Measurements from ENCODE around the gene HIC1. TPM values are rescaled to one million over a fixed set of nuclear protein-coding genes. Genes with fewer than 3 reads are reported as not detected.

The HIC1 gene
- total RNA-seq, 1 donor: 18.5 TPM

- H3K9me3 ChIP-seq (ENCODE audit: low read depth, low read length): no peaks in the 10 kb centered on the region
- H4K20me1 ChIP-seq (ENCODE audit: insufficient read depth, low read length): no peaks in the 10 kb centered on the region
- TF ChIP-seq CTCF (IDR thresholded peaks at IDR 0.05; ENCODE audit: extremely low read depth, low read depth, low read length): no peak
- no peaks in the 10 kb centered on the region for H3K79me2 ChIP-seq (ENCODE audit: insufficient read depth, low read length)
- no peaks in the 10 kb centered on the region for H3K27me3 ChIP-seq (ENCODE audit: insufficient read depth, low read length)
- H3K27ac ChIP-seq (ENCODE audit: low read depth, low read length): peak overlapping the region; percentile 89
- peaks cover 3% of the 10 kb centered on the region for H3K36me3 ChIP-seq (ENCODE audit: insufficient read depth, low read length)
- peak overlapping the region; percentile 59 for H3K4me3 ChIP-seq (ENCODE audit: insufficient read depth, low read length)
- peak; percentile 75 for DNase-seq (ENCODE audit: insufficient read length, low spot score, missing footprints)
- H2AFZ ChIP-seq (ENCODE audit: low read length): peak overlapping the region; percentile 1
- peak overlapping the region; percentile 82 for H3K4me2 ChIP-seq (ENCODE audit: insufficient read depth, low read length)
- H3K4me1 ChIP-seq (ENCODE audit: insufficient read depth, low read length): peaks cover 49% of the 10 kb centered on the region
Observed at GRCh38 chr17:2089021-2089422, 34.1 kb downstream of the HIC1 start.

- peaks cover 3% of the 10 kb centered on the region for H3K36me3 ChIP-seq (ENCODE audit: insufficient read depth, low read length)
- peak overlapping the region; percentile 59 for H3K4me3 ChIP-seq (ENCODE audit: insufficient read depth, low read length)
- no peak overlapping the region for H2AFZ ChIP-seq (ENCODE audit: low read length)
- peak overlapping the region; percentile 82 for H3K4me2 ChIP-seq (ENCODE audit: insufficient read depth, low read length)
- H3K27me3 ChIP-seq (ENCODE audit: insufficient read depth, low read length): no peaks in the 10 kb centered on the region
- no peak for TF ChIP-seq CTCF (IDR thresholded peaks at IDR 0.05; ENCODE audit: extremely low read depth, low read depth, low read length)
- H3K9me3 ChIP-seq (ENCODE audit: low read depth, low read length): no peaks in the 10 kb centered on the region
- no peaks in the 10 kb centered on the region for H4K20me1 ChIP-seq (ENCODE audit: insufficient read depth, low read length)
- H3K27ac ChIP-seq (ENCODE audit: low read depth, low read length): peak overlapping the region; percentile 89
- H3K79me2 ChIP-seq (ENCODE audit: insufficient read depth, low read length): no peaks in the 10 kb centered on the region
- no peak for DNase-seq (ENCODE audit: insufficient read length, low spot score, missing footprints)
- peaks cover 39% of the 10 kb centered on the region for H3K4me1 ChIP-seq (ENCODE audit: insufficient read depth, low read length)
Observed at GRCh38 chr17:2090210-2090641, 35.3 kb downstream of the HIC1 start.

- H2AFZ ChIP-seq (ENCODE audit: low read length): no peak overlapping the region
- no peaks in the 10 kb centered on the region for H4K20me1 ChIP-seq (ENCODE audit: insufficient read depth, low read length)
- peak; percentile 47 for TF ChIP-seq CTCF (IDR thresholded peaks at IDR 0.05; ENCODE audit: extremely low read depth, low read depth, low read length)
- peaks cover 39% of the 10 kb centered on the region for H3K4me1 ChIP-seq (ENCODE audit: insufficient read depth, low read length)
- H3K36me3 ChIP-seq (ENCODE audit: insufficient read depth, low read length): no peaks in the 10 kb centered on the region
- no peaks in the 10 kb centered on the region for H3K9me3 ChIP-seq (ENCODE audit: low read depth, low read length)
- peak; percentile 97 for DNase-seq (ENCODE audit: insufficient read length, low spot score, missing footprints)
- H3K4me3 ChIP-seq (ENCODE audit: insufficient read depth, low read length): peak overlapping the region; percentile 13
- peak overlapping the region; percentile 82 for H3K4me2 ChIP-seq (ENCODE audit: insufficient read depth, low read length)
- no peaks in the 10 kb centered on the region for H3K27me3 ChIP-seq (ENCODE audit: insufficient read depth, low read length)
- peak overlapping the region; percentile 89 for H3K27ac ChIP-seq (ENCODE audit: low read depth, low read length)
- H3K79me2 ChIP-seq (ENCODE audit: insufficient read depth, low read length): no peaks in the 10 kb centered on the region
Observed at GRCh38 chr17:2090804-2091534, 36.1 kb downstream of the HIC1 start.

GRCh38 chr17:2092253-2092652 lies 37.4 kb downstream of the HIC1 start:
- Histone ChIP-seq H2AFZ (ENCODE audit: low read length) (no peak overlapping the region), H3K27me3 (ENCODE audit: insufficient read depth, low read length) (no peaks in the 10 kb centered on the region), H3K4me2 (ENCODE audit: insufficient read depth, low read length) (no peak overlapping the region), H3K36me3 (ENCODE audit: insufficient read depth, low read length) (no peaks in the 10 kb centered on the region), H3K9me3 (ENCODE audit: low read depth, low read length) (no peaks in the 10 kb centered on the region), H3K4me1 (ENCODE audit: insufficient read depth, low read length) (peaks cover 39% of the 10 kb centered on the region), H3K79me2 (ENCODE audit: insufficient read depth, low read length) (peaks cover 4% of the 10 kb centered on the region), H4K20me1 (ENCODE audit: insufficient read depth, low read length) (no peaks in the 10 kb centered on the region), H3K4me3 (ENCODE audit: insufficient read depth, low read length) (no peak overlapping the region), H3K27ac (ENCODE audit: low read depth, low read length) (no peak overlapping the region)
- no peak for TF ChIP-seq CTCF (IDR thresholded peaks at IDR 0.05; ENCODE audit: extremely low read depth, low read depth, low read length)
- DNase-seq (ENCODE audit: insufficient read length, low spot score, missing footprints): no peak
